Common myeloid progenitor, CD34-positive (primary cell): ENCODE data around the gene MRPL32.

Experiments used
- CTCF ChIA-PET: fragments of 350-600 bp; sonication (Branson Sonifier 250); formaldehyde crosslinking; loops from one replicate; lab custom pipeline; 2021; ENCODE audit warnings: antibody characterized with exemption; lab: Charles Lee
- POLR2A ChIA-PET: fragments of 350-600 bp; sonication (Branson Sonifier 250); formaldehyde crosslinking; loops from one replicate; lab custom pipeline; 2021; ENCODE audit warnings: antibody characterized with exemption; lab: Charles Lee
- DNase-seq, 3 donors: peaks; one replicate each; pipeline versions ENCODE4 v3.0.0 to v3.0.0-alpha.2; 2013
- H3K27ac ChIP-seq, 2 experiments: 1 replicate in 1 of 2; 2 replicates in 1 of 2; pipeline ENCODE4 v1.7.0; 2013; ENCODE audit warnings: inconsistent platforms in 2 of 2, low read length in 2 of 2, mild to moderate bottlenecking in 2 of 2, low read depth in 1 of 2, moderate library complexity in 1 of 2; ENCODE audit not compliant: severe bottlenecking in 2 of 2, insufficient read depth in 1 of 2, poor library complexity in 1 of 2
- H3K27me3 ChIP-seq, 5 experiments: replicated peaks in 2 of 5; 1 replicate in 3 of 5; 2 replicates in 2 of 5; pipeline versions ENCODE4 v1.6.1 to v1.7.0; 2013; ENCODE audit warnings: low read length in 4 of 5, mild to moderate bottlenecking in 2 of 5, moderate library complexity in 2 of 5, inconsistent platforms in 1 of 5; ENCODE audit not compliant: insufficient read depth in 5 of 5, control insufficient read depth in 4 of 5
- H3K36me3 ChIP-seq, 4 experiments: 1 replicate in 2 of 4; 2 replicates in 2 of 4; pipeline versions ENCODE4 v1.6.1 to v1.7.0; 2013; ENCODE audit warnings: low read length in 3 of 4, control low read depth in 1 of 4, mild to moderate bottlenecking in 1 of 4; ENCODE audit not compliant: control insufficient read depth in 4 of 4, insufficient read depth in 4 of 4
- H3K4me1 ChIP-seq, 4 experiments: 1 replicate in 3 of 4; 2 replicates in 1 of 4; pipeline versions ENCODE4 v1.6.1 to v1.7.1; 2013; ENCODE audit warnings: low read length in 3 of 4, mild to moderate bottlenecking in 3 of 4, control low read depth in 1 of 4, inconsistent platforms in 1 of 4, moderate library complexity in 1 of 4; ENCODE audit not compliant: control insufficient read depth in 4 of 4, insufficient read depth in 4 of 4; ENCODE audit errors: control extremely low read depth in 1 of 4
- H3K4me3 ChIP-seq, 7 experiments: 1 replicate in 4 of 7; 2 replicates in 3 of 7; pipeline versions ENCODE4 v1.5.1 to v1.7.0; 2013; ENCODE audit warnings: mild to moderate bottlenecking in 7 of 7, low read length in 6 of 7, moderate library complexity in 6 of 7, inconsistent platforms in 2 of 7, low read depth in 2 of 7, control low read depth in 1 of 7; ENCODE audit not compliant: insufficient read depth in 4 of 7, control insufficient read depth in 1 of 7; ENCODE audit errors: extremely low read depth in 1 of 7
- H3K9me3 ChIP-seq, 5 experiments: 1 replicate in 4 of 5; 2 replicates in 1 of 5; pipeline versions ENCODE4 v1.6.1 to v1.7.1; 2013; ENCODE audit warnings: low read length in 4 of 5, mild to moderate bottlenecking in 2 of 5, inconsistent platforms in 1 of 5, low read depth in 1 of 5, moderate library complexity in 1 of 5; ENCODE audit not compliant: control insufficient read depth in 4 of 5, insufficient read depth in 2 of 5; ENCODE audit errors: control extremely low read depth in 1 of 5
- WGBS: methylation state at CpG from one replicate; pipeline ENCODE4 v1.1.5; 2013; ENCODE audit not compliant: insufficient coverage; 5-methylcytosine and 5-hydroxymethylcytosine counted together

MRPL32 gene

DNA sequence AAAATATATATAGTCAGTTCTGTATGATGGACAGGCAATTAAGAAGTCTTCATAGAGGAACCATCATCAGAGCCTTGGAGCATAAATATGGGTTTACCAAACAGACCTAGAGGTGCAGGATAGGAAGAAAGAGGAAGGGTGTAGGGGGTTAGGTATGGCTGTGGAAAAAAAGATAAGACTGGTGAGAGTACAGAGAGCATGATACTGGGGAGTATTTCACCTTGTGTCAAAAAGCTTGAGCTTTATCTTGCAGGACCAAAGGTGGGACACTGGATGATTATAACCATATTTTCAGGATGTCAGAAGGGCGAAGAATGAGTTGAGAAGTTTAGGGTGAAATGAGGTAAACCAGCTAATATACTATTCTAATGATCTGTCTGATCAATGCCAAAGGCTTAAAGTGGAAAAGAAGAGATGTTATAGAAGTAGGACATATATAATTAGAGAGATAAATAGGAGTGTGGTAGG lies 54.6 kb downstream of the MRPL32 start:
- POLR2A ChIA-PET: no interaction called here
- 100% methylated on average over 1 of the region's 1 CpG for WGBS
- Histone ChIP-seq H3K36me3 (no peaks in the 10 kb centered on the region), H3K4me3 (no peak overlapping the region), H3K9me3 (peaks cover 0 to 17% (median 4%) of the 10 kb centered on the region in 5 experiments), H3K4me1 (no peaks in the 10 kb centered on the region), H3K27me3 (peaks cover 0 to 3% (median under 1%) of the 10 kb centered on the region in 5 experiments), H3K27ac (no peak overlapping the region)
- DNase-seq: no peak
- CTCF ChIA-PET: no interaction called here
